H9 (cell line): ENCODE results near the gene MATN4. TPM values are rescaled to one million over a fixed set of nuclear protein-coding genes. Genes with fewer than 3 reads are reported as not detected.

Source experiments
- DNase-seq: peaks from one replicate; pipeline ENCODE4 v3.0.0-alpha.2; 2017
- H2AFZ ChIP-seq: one replicate; pipeline ENCODE4 v1.6.1; 2013; ENCODE audit warnings: mild to moderate bottlenecking, low read length, control low read depth, moderate library complexity
- H2AK5ac ChIP-seq: 2 replicates; pipeline ENCODE4 v1.6.1; 2013; ENCODE audit warnings: low read length, control low read depth, mixed read lengths; ENCODE audit not compliant: insufficient read length
- H2BK120ac ChIP-seq: one replicate; pipeline ENCODE4 v1.6.1; 2013; ENCODE audit warnings: low read depth, mild to moderate bottlenecking, low read length, control low read depth, inconsistent platforms; ENCODE audit not compliant: poor library complexity, severe bottlenecking
- H2BK12ac ChIP-seq: 2 replicates; pipeline ENCODE4 v1.6.1; 2013; ENCODE audit warnings: low read length, control low read depth, mixed read lengths, low read depth; ENCODE audit not compliant: insufficient read length
- H2BK15ac ChIP-seq: 2 replicates; pipeline ENCODE4 v1.6.1; 2013; ENCODE audit warnings: low read depth, low read length, control low read depth
- H2BK20ac ChIP-seq: one replicate; pipeline ENCODE4 v1.6.1; 2013; ENCODE audit warnings: low read depth, mild to moderate bottlenecking, low read length, control low read depth, inconsistent platforms; ENCODE audit not compliant: poor library complexity, severe bottlenecking
- H2BK5ac ChIP-seq: 2 replicates; pipeline ENCODE4 v1.6.1; 2013; ENCODE audit warnings: low read length, control low read depth, mixed read lengths; ENCODE audit not compliant: insufficient read length
- H3K14ac ChIP-seq: 2 replicates; pipeline ENCODE4 v1.6.1; 2013; ENCODE audit warnings: low read length, control low read depth; ENCODE audit not compliant: insufficient read depth
- H3K18ac ChIP-seq: 2 replicates; pipeline ENCODE4 v1.6.1; 2013; ENCODE audit warnings: low read depth, mild to moderate bottlenecking, mixed read lengths, low read length, control low read depth; ENCODE audit not compliant: insufficient read length
- H3K23ac ChIP-seq: 2 replicates; pipeline ENCODE4 v1.6.1; 2013; ENCODE audit warnings: low read length, control low read depth, mixed read lengths, low read depth; ENCODE audit not compliant: insufficient read length
- H3K23me2 ChIP-seq: 2 replicates; pipeline ENCODE4 v1.6.1; 2013; ENCODE audit warnings: low read depth, mild to moderate bottlenecking, mixed read lengths, low read length, control low read depth; ENCODE audit not compliant: insufficient read length, poor library complexity, severe bottlenecking
- H3K27ac ChIP-seq: 2 replicates; pipeline ENCODE4 v1.5.1; 2013; ENCODE audit warnings: low read length, control low read depth, mixed read lengths, low read depth; ENCODE audit not compliant: insufficient read length
- H3K27me3 ChIP-seq: 2 replicates; pipeline ENCODE4 v1.6.1; 2013; ENCODE audit warnings: low read length, control low read depth, inconsistent platforms; ENCODE audit not compliant: insufficient read depth
- H3K4ac ChIP-seq: 2 replicates; pipeline ENCODE4 v1.6.1; 2013; ENCODE audit warnings: low read depth, mild to moderate bottlenecking, control low read depth, inconsistent platforms, low read length, moderate library complexity
- H3K4me1 ChIP-seq: 2 replicates; pipeline ENCODE4 v1.6.1; 2013; ENCODE audit warnings: low read length, control low read depth, inconsistent platforms; ENCODE audit not compliant: insufficient read depth
- H3K4me2 ChIP-seq: 2 replicates; pipeline ENCODE4 v1.6.1; 2013; ENCODE audit warnings: low read length, control low read depth, mixed read lengths; ENCODE audit not compliant: insufficient read length, insufficient read depth
- H3K56ac ChIP-seq: 2 replicates; pipeline ENCODE4 v1.6.1; 2013; ENCODE audit warnings: low read depth, mild to moderate bottlenecking, mixed read lengths, low read length, control low read depth; ENCODE audit not compliant: insufficient read length
- H3K79me1 ChIP-seq: 2 replicates; pipeline ENCODE4 v1.6.1; 2013; ENCODE audit warnings: low read depth, mild to moderate bottlenecking, moderate library complexity, low read length, control low read depth, inconsistent platforms; ENCODE audit not compliant: insufficient read depth, poor library complexity, severe bottlenecking
- H3K79me2 ChIP-seq: 2 replicates; pipeline ENCODE4 v1.6.1; 2013; ENCODE audit warnings: low read length, control low read depth, inconsistent platforms; ENCODE audit not compliant: insufficient read depth
- H3K9ac ChIP-seq: 2 replicates; pipeline ENCODE4 v1.6.1; 2013; ENCODE audit warnings: low read length, control low read depth, mixed read lengths; ENCODE audit not compliant: insufficient read length; ENCODE audit errors: extremely low read depth
- H3K9me3 ChIP-seq: one replicate; pipeline ENCODE4 v1.6.1; 2013; ENCODE audit warnings: low read depth, low read length, inconsistent platforms; ENCODE audit not compliant: control insufficient read depth
- H3T11ph ChIP-seq: one replicate; pipeline ENCODE4 v1.6.1; 2013; ENCODE audit warnings: mild to moderate bottlenecking, low read length, control low read depth, inconsistent platforms
- H4K20me1 ChIP-seq: one replicate; pipeline ENCODE4 v1.6.1; 2013; ENCODE audit not compliant: control insufficient read depth, insufficient read length, insufficient read depth
- H4K5ac ChIP-seq: 2 replicates; pipeline ENCODE4 v1.6.1; 2013; ENCODE audit warnings: low read depth, mild to moderate bottlenecking, mixed read lengths, low read length, control low read depth; ENCODE audit not compliant: insufficient read length
- H4K8ac ChIP-seq: replicated peaks from 2 replicates; pipeline ENCODE4 v1.6.1; 2013; ENCODE audit warnings: low read length, control low read depth, mixed read lengths, low read depth; ENCODE audit not compliant: insufficient read length
- H4K91ac ChIP-seq: 2 replicates; pipeline ENCODE4 v1.6.1; 2013; ENCODE audit warnings: low read depth, mild to moderate bottlenecking, moderate library complexity, mixed read lengths, low read length, control low read depth; ENCODE audit not compliant: insufficient read length
- H3K27ac Mint-ChIP-seq, 3 experiments: 2 replicates in 2 of 3; 3 replicates in 1 of 3; pipeline ENCODE4 v1.8.0; 2020 to 2021; ENCODE audit warnings: mixed read lengths in 3 of 3, mild to moderate bottlenecking in 1 of 3, moderate library complexity in 1 of 3
- H3K27me3 Mint-ChIP-seq: 2 replicates; pipeline ENCODE4 v1.8.0; 2021; ENCODE audit warnings: low read depth, mild to moderate bottlenecking, moderate library complexity, mixed read lengths
- H3K36me3 Mint-ChIP-seq, 3 experiments: 2 replicates in 2 of 3; 3 replicates in 1 of 3; pipeline ENCODE4 v1.8.0; 2020 to 2021; ENCODE audit warnings: low read depth in 3 of 3, mixed read lengths in 3 of 3; ENCODE audit not compliant: insufficient read depth in 1 of 3
- H3K4me1 Mint-ChIP-seq, 2 experiments: 2 replicates each; pipeline ENCODE4 v1.8.0; 2020; ENCODE audit warnings: mixed read lengths in 2 of 2
- H3K4me3 Mint-ChIP-seq, 2 experiments: 2 replicates in 1 of 2; 3 replicates in 1 of 2; pipeline ENCODE4 v1.8.0; 2020 to 2021; ENCODE audit warnings: mild to moderate bottlenecking in 2 of 2, mixed read lengths in 2 of 2, moderate library complexity in 1 of 2
- H3K9me3 Mint-ChIP-seq, 2 experiments: 2 replicates in 1 of 2; 3 replicates in 1 of 2; pipeline ENCODE4 v1.8.0; 2020; ENCODE audit warnings: mild to moderate bottlenecking in 2 of 2, mixed read lengths in 2 of 2, moderate library complexity in 1 of 2
- CTCF ChIP-seq: fragments of 200-600 bp; sonication (generic); conservative IDR thresholded peaks from 3 replicates; pipeline ENCODE4 v1.8.0; 2021; ENCODE audit warnings: antibody characterized with exemption, mild to moderate bottlenecking
- WGBS: extraction: QIAGEN DNeasy Blood & Tissue Kit; methylation state at CpG from one replicate; pipeline ENCODE4 v1.1.7; 2013; ENCODE audit warnings: missing lambda C conversion rate, low lambda C conversion rate, mixed read lengths; ENCODE audit not compliant: insufficient read length; ENCODE audit errors: extremely low coverage; 5-methylcytosine and 5-hydroxymethylcytosine counted together
- total RNA-seq: library from RNA; stranded (reverse); gene quantifications from 2 replicates; pipeline ENCODE4 v1.2.1, GENCODE V29; 2021

Gene MATN4
- total RNA-seq, 1 experiment from 2014 or later: 0.11 TPM

- peak overlapping the region in 1 of 2 experiments; percentile 61; a peak in 3 of 5 replicates for H3K4me3 Mint-ChIP-seq
- Histone ChIP-seq H3T11ph (no peak overlapping the region), H2BK5ac (no peak overlapping the region), H4K8ac (no peak overlapping the region), H4K20me1 (no peaks in the 10 kb centered on the region), H3K4me1 (peaks cover 32% of the 10 kb centered on the region; the same call in 1 of the 2 replicates), H3K4me2 (no peak overlapping the region), H3K23ac (no peak overlapping the region), H3K56ac (no peak overlapping the region), H3K9ac (no peak overlapping the region), H3K14ac (no peak overlapping the region), H2BK12ac (no peak overlapping the region), H2AK5ac (no peak overlapping the region), H2BK15ac (no peak overlapping the region), H3K27me3 (no peaks in the 10 kb centered on the region), H3K79me2 (peaks cover 3% of the 10 kb centered on the region; the same call in 1 of the 2 replicates), H2BK120ac (no peak overlapping the region), H3K18ac (no peak overlapping the region), H3K27ac (no peak overlapping the region), H2BK20ac (no peak overlapping the region), H2AFZ (no peak overlapping the region), H3K9me3 (no peaks in the 10 kb centered on the region), H3K4ac (no peak overlapping the region), H3K79me1 (no peaks in the 10 kb centered on the region), H3K23me2 (peaks cover 11% of the 10 kb centered on the region), H4K91ac (no peak overlapping the region), H4K5ac (no peak overlapping the region)
- no peaks in the 10 kb centered on the region for H3K9me3 Mint-ChIP-seq
- H3K27ac Mint-ChIP-seq: peak overlapping the region; percentile 84 to 99 (median 98); a peak in 5 of 7 replicates
- peaks cover 83 to 84% of the 10 kb centered on the region in 2 experiments for H3K4me1 Mint-ChIP-seq
- peaks cover 3 to 8% (median 3%) of the 10 kb centered on the region in 3 experiments; a peak in 4 of 7 replicates for H3K36me3 Mint-ChIP-seq
- WGBS: no CpG with 5 or more reads among the region's 9 CpGs
- peak; percentile 51 for DNase-seq
- peaks cover 4% of the 10 kb centered on the region; the same call in 1 of the 2 replicates for H3K27me3 Mint-ChIP-seq
- no peak for TF ChIP-seq CTCF
Observed at GRCh38 chr20:45344168-45344860, 36.2 kb upstream of the MATN4 start.
